ENCODE measurements around the gene LRFN2. TPM values are rescaled to one million over a fixed set of nuclear protein-coding genes. Genes with fewer than 3 reads are reported as not detected.
A peak's percentile ranks its signal among the peaks of the same experiment; 100 is the strongest.

LRFN2 gene
- total and polyA plus RNA-seq, 2 donors from 2014 or later: not detected

DNA sequence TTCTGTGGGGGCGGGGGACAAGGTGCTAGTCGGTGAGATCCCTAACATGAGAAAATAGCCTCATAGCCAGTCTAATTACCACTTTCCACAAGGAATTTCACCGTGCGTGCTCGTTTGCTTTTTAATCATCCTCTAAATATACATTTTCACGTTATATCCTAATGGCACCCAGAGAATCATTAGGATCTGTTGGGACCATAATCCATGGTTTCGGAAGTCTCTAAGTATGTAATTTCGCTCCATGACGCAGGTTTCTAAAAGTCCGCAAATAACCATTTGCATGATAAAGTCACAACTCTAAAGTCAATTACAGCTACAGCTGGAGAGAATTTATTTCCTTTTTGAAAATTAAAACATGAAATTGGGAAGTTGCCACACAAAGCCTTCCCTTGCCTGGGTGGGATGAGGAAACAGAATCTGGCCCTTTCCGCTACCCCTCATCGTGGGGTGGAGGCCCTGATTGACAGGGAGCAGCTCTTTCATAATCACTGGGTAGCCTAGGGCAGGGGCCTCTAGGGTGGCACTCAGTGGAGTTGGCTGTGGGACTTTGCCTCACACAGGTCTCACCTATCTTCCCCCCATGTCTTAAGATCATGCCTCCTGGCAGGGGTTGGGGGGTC is 81.9 kb downstream of the LRFN2 start:
- Histone ChIP-seq H3K27me3 (ENCODE audit: control insufficient read depth, insufficient read depth, low read length) (no peaks in the 10 kb centered on the region), H3K9me3 (ENCODE audit: control insufficient read depth in 2 of 3, insufficient read depth in 1 of 3, low read length in 3 of 3) (no peaks in the 10 kb centered on the region), H3K9ac (ENCODE audit: low read length in 3 of 3) (no peak overlapping the region), H3K27ac (ENCODE audit: low read depth in 2 of 2, low read length in 2 of 2) (no peak overlapping the region), H3K4me3 (ENCODE audit: low read length in 3 of 3) (no peak overlapping the region), H3K4me1 (ENCODE audit: control insufficient read depth in 2 of 3, insufficient read depth in 2 of 3, low read depth in 1 of 3, low read length in 3 of 3) (no peaks in the 10 kb centered on the region), H3K36me3 (ENCODE audit: control insufficient read depth in 2 of 3, insufficient read depth in 3 of 3, low read length in 3 of 3) (no peaks in the 10 kb centered on the region)
- TF ChIP-seq, protein P1, sequence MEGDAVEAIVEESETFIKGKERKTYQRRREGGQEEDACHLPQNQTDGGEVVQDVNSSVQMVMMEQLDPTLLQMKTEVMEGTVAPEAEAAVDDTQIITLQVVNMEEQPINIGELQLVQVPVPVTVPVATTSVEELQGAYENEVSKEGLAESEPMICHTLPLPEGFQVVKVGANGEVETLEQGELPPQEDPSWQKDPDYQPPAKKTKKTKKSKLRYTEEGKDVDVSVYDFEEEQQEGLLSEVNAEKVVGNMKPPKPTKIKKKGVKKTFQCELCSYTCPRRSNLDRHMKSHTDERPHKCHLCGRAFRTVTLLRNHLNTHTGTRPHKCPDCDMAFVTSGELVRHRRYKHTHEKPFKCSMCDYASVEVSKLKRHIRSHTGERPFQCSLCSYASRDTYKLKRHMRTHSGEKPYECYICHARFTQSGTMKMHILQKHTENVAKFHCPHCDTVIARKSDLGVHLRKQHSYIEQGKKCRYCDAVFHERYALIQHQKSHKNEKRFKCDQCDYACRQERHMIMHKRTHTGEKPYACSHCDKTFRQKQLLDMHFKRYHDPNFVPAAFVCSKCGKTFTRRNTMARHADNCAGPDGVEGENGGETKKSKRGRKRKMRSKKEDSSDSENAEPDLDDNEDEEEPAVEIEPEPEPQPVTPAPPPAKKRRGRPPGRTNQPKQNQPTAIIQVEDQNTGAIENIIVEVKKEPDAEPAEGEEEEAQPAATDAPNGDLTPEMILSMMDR (IDR thresholded peaks at IDR 0.05; ENCODE audit: borderline replicate concordance, extremely low read depth, insufficient read depth): no peak
- FAIRE-seq (no peak), DNase-seq (no peak)
- intact Hi-C loops (cut with DNase I): no loop called here

DNA sequence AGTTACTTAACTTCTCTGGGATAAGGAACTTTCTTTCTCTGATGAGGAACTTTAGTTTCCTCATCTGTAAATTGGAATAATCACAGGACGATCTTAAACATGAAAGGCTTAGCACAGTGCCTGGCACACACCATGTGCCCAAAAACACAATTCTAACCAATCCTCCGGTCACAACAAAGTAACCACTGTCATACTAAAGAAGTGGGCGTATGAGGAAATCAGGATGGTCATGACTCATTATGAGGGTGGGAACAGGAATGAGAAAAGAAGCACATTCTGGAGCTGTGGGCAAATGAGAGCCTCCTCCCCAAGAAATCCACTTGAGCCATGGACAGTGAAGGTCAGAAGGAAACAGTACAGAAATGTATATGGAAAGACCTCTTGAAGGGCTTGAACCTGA is 82.9 kb downstream of the LRFN2 start:
- Histone ChIP-seq H3K9me3 (ENCODE audit: control insufficient read depth in 2 of 3, insufficient read depth in 1 of 3, low read length in 3 of 3) (no peaks in the 10 kb centered on the region), H3K27ac (ENCODE audit: low read depth in 2 of 2, low read length in 2 of 2) (no peak overlapping the region), H3K36me3 (ENCODE audit: control insufficient read depth in 2 of 3, insufficient read depth in 3 of 3, low read length in 3 of 3) (no peaks in the 10 kb centered on the region), H3K27me3 (ENCODE audit: control insufficient read depth, insufficient read depth, low read length) (no peaks in the 10 kb centered on the region), H3K4me3 (ENCODE audit: low read length in 3 of 3) (no peak overlapping the region), H3K9ac (ENCODE audit: low read length in 3 of 3) (no peak overlapping the region), H3K4me1 (ENCODE audit: control insufficient read depth in 2 of 3, insufficient read depth in 2 of 3, low read depth in 1 of 3, low read length in 3 of 3) (peaks cover 0 to 2% (median 0%) of the 10 kb centered on the region in 3 donors)
- no peak for FAIRE-seq
- TF ChIP-seq, protein P1 (IDR thresholded peaks at IDR 0.05; ENCODE audit: borderline replicate concordance, extremely low read depth, insufficient read depth): no peak
- intact Hi-C loops (cut with DNase I): no loop called here
- DNase-seq: no peak

DNA sequence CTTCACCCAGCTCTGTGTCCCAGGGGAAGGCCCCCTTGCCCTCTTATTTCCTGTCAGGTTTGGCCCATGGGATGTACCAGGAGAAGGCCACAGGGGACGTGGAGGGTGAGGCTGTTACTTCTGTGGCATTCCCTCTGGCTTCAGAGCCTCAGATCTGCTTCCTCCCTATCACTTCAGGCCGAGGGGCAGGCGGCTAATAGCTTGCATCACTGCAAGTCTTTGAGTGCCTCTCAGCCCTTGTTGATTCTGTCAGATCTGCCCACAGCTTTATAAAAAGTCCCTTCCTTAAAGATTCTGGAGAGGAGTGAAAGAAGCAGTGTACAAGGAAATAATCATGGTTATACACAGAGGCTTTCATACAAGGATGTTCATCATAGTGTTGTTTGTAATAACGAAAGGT is 86.9 kb downstream of the LRFN2 start:
- intact Hi-C loops (cut with DNase I): no loop called here
- no peak for FAIRE-seq
- peak in 1 of 5 donors; percentile 47 for DNase-seq
- Histone ChIP-seq H3K4me3 (ENCODE audit: low read length in 3 of 3) (no peak overlapping the region), H3K36me3 (ENCODE audit: control insufficient read depth in 2 of 3, insufficient read depth in 3 of 3, low read length in 3 of 3) (no peaks in the 10 kb centered on the region), H3K4me1 (ENCODE audit: control insufficient read depth in 2 of 3, insufficient read depth in 2 of 3, low read depth in 1 of 3, low read length in 3 of 3) (peaks cover 0 to 2% (median 0%) of the 10 kb centered on the region in 3 donors), H3K27ac (ENCODE audit: low read depth in 2 of 2, low read length in 2 of 2) (no peak overlapping the region), H3K27me3 (ENCODE audit: control insufficient read depth, insufficient read depth, low read length) (no peaks in the 10 kb centered on the region), H3K9ac (ENCODE audit: low read length in 3 of 3) (no peak overlapping the region), H3K9me3 (ENCODE audit: control insufficient read depth in 2 of 3, insufficient read depth in 1 of 3, low read length in 3 of 3) (no peaks in the 10 kb centered on the region)
- TF ChIP-seq, protein P1 (IDR thresholded peaks at IDR 0.05; ENCODE audit: borderline replicate concordance, extremely low read depth, insufficient read depth): no peak

DNA sequence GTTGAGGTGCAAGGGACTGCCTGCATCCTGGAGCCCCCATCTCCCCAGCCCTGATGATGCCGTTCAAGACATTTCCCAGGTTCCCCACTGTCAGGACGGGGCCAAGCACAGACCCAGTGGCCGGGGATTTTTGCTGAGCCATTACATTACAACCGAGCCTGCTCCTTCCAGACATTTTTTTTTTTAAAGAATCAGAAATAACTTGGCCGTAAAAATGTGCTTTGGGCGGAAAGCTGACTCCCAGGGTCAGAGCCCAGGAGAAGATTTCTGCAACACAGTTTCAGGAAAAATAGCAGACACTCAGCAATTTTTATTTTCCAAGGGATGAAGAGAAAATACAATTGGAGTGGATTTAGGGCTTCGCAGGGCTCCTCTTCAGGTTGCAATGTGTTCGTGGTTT is 87.9 kb downstream of the LRFN2 start:
- Histone ChIP-seq H3K9me3 (ENCODE audit: control insufficient read depth in 2 of 3, insufficient read depth in 1 of 3, low read length in 3 of 3) (no peaks in the 10 kb centered on the region), H3K4me3 (ENCODE audit: low read length in 3 of 3) (no peak overlapping the region), H3K27ac (ENCODE audit: low read depth in 2 of 2, low read length in 2 of 2) (no peak overlapping the region), H3K4me1 (ENCODE audit: control insufficient read depth in 2 of 3, insufficient read depth in 2 of 3, low read depth in 1 of 3, low read length in 3 of 3) (peaks cover 0 to 2% (median 0%) of the 10 kb centered on the region in 3 donors), H3K36me3 (ENCODE audit: control insufficient read depth in 2 of 3, insufficient read depth in 3 of 3, low read length in 3 of 3) (no peaks in the 10 kb centered on the region), H3K9ac (ENCODE audit: low read length in 3 of 3) (no peak overlapping the region), H3K27me3 (ENCODE audit: control insufficient read depth, insufficient read depth, low read length) (no peaks in the 10 kb centered on the region)
- TF ChIP-seq, protein P1 (IDR thresholded peaks at IDR 0.05; ENCODE audit: borderline replicate concordance, extremely low read depth, insufficient read depth): no peak
- FAIRE-seq (no peak), DNase-seq (peak in 2 of 5 donors; percentile 43 to 46)
- intact Hi-C loops (cut with DNase I): no loop called here

Data from kidney (tissue), 14 donors.